ENCODE results near the gene VPS9D1. TPM values are rescaled to one million over a fixed set of nuclear protein-coding genes. Genes with fewer than 3 reads are reported as not detected.

Gene VPS9D1
- total RNA-seq, 1 experiment from 2014 or later, result 4.2 TPM

- peaks cover 13% of the 10 kb centered on the region for H3K27me3 Mint-ChIP-seq (ENCODE audit: low read depth)
- H3K36me3 Mint-ChIP-seq, result peaks cover 32% of the 10 kb centered on the region
- ATAC-seq, result no peak
- H3K9me3 Mint-ChIP-seq, result peaks cover 38% of the 10 kb centered on the region
- CTCF ChIA-PET, result interaction anchor here (0.9 kb wide), 1 partner anchor 69 kb away, joined by 4 read pairs; no protein-coding TSS in a partner anchor
- no peak for TF ChIP-seq ZNF425 (CRISPR knock-in tag; conservative IDR thresholded peaks at IDR 0.05)
- no peak for TF ChIP-seq HMGXB4 (CRISPR knock-in tag; IDR thresholded peaks at IDR 0.05)
- no peak for TF ChIP-seq HMGA2 (CRISPR knock-in tag; IDR thresholded peaks at IDR 0.05)
- H3K4me1 Mint-ChIP-seq, result no peaks in the 10 kb centered on the region
- peak overlapping the region; percentile 2; the same call in 1 of the 2 replicates for H3K27ac Mint-ChIP-seq
- no peak for DNase-seq (ENCODE audit: low spot score)
- POLR2A ChIA-PET, result no interaction called here
- no peak overlapping the region for H3K4me3 Mint-ChIP-seq
These were observed 51.9 kb downstream of the VPS9D1 start for GRCh38 chr16:89668790-89669158.

GRCh38 chr16:89667633-89668032, 53.1 kb downstream of the VPS9D1 start:
- Mint-ChIP-seq H3K27me3 (ENCODE audit: low read depth) (peaks cover 10% of the 10 kb centered on the region), H3K4me1 (no peaks in the 10 kb centered on the region), H3K4me3 (no peak overlapping the region), H3K9me3 (peaks cover 32% of the 10 kb centered on the region), H3K27ac (no peak overlapping the region), H3K36me3 (peaks cover 43% of the 10 kb centered on the region)
- ATAC-seq, result no peak
- ChIA-PET POLR2A (interaction anchor here (0.7 kb wide), 1 partner anchor 36 kb away, joined by 3 read pairs; no protein-coding TSS in a partner anchor), CTCF (interaction anchor here (0.7 to 1.0 kb wide), 4 partner anchors 25 to 68 kb away, joined by 3 to 4 read pairs (median 4); no protein-coding TSS in a partner anchor)
- DNase-seq (ENCODE audit: low spot score), result no peak
- TF ChIP-seq MAX (CRISPR knock-in tag; IDR thresholded peaks at IDR 0.05), result no peak
- no peak for TF ChIP-seq ZNF532 (CRISPR knock-in tag; IDR thresholded peaks at IDR 0.05; ENCODE audit: borderline replicate concordance)
- no peak for TF ChIP-seq SMAD3 (CRISPR knock-in tag; IDR thresholded peaks at IDR 0.05; ENCODE audit: borderline replicate concordance)
- TF ChIP-seq MLX (CRISPR knock-in tag; IDR thresholded peaks at IDR 0.05), result no peak
- TF ChIP-seq ERG (CRISPR knock-in tag; IDR thresholded peaks at IDR 0.05), result no peak
- no peak for TF ChIP-seq ZNF416 (CRISPR knock-in tag; IDR thresholded peaks at IDR 0.05)
- TF ChIP-seq ZNF396 (CRISPR knock-in tag; IDR thresholded peaks at IDR 0.05; ENCODE audit: borderline replicate concordance), result no peak
- TF ChIP-seq USF1 (CRISPR knock-in tag; IDR thresholded peaks at IDR 0.05), result no peak
- no peak for TF ChIP-seq NR2C2 (CRISPR knock-in tag; IDR thresholded peaks at IDR 0.05)
- no peak for TF ChIP-seq TEAD4 (CRISPR knock-in tag; IDR thresholded peaks at IDR 0.05)
- TF ChIP-seq CBFB (CRISPR knock-in tag; IDR thresholded peaks at IDR 0.05; ENCODE audit: low read depth), result no peak
- TF ChIP-seq TP53 (CRISPR knock-in tag; IDR thresholded peaks at IDR 0.05), result no peak
- no peak for TF ChIP-seq AR (CRISPR knock-in tag; IDR thresholded peaks at IDR 0.05)
- TF ChIP-seq ZNF317 (CRISPR knock-in tag; IDR thresholded peaks at IDR 0.05; ENCODE audit: borderline replicate concordance, low read depth), result no peak
- TF ChIP-seq ATF3 (CRISPR knock-in tag; conservative IDR thresholded peaks at IDR 0.05), result no peak
- no peak for TF ChIP-seq FOXP1 (CRISPR knock-in tag; IDR thresholded peaks at IDR 0.05; ENCODE audit: borderline replicate concordance)

All from WTC11 (cell line).